A549 (cell line): Measurements from ENCODE around the gene PTGDS. TPM values are rescaled to one million over a fixed set of nuclear protein-coding genes. Genes with fewer than 3 reads are reported as not detected.

Experiments used
- ATAC-seq, 2 experiments: fragments of 200-7000 bp in 1 of 2; fragments of >200 bp in 1 of 2; cut with Nextera tagmentation in 1 of 2; cut with Tn5 transposase in 1 of 2; 3 replicates each; pipeline versions ENCODE4 v1.8.0 to v1.9.1; 2018 to 2020; ENCODE audit warnings: mild to moderate bottlenecking in 1 of 2, moderate library complexity in 1 of 2
- CTCF ChIA-PET: fragments of 300-600 bp; sonication (Branson Sonifier 250); formaldehyde crosslinking; extraction: SDS; loops from one replicate; lab custom pipeline; 2021; ENCODE audit warnings: antibody characterized with exemption, inconsistent platforms; lab: Yijun Ruan, JAX
- POLR2A ChIA-PET: fragments of 350-600 bp; formaldehyde crosslinking; extraction: SDS; loops from one replicate; lab custom pipeline; 2021; ENCODE audit warnings: antibody characterized with exemption, inconsistent platforms; lab: Yijun Ruan, JAX
- DNase-seq, 2 experiments: peaks; one replicate each; pipeline versions ENCODE4 v3.0.0 to v3.0.0-alpha.2; 2011 to 2016; ENCODE audit warnings: low read depth in 1 of 2, low spot score in 1 of 2
- FAIRE-seq: peaks from 2 replicates; lab custom pipeline; 2011; peaks lifted over from hg19 to GRCh38; lab: Jason Lieb, UNC
- H3K27ac ChIP-seq, 2 experiments: fragments of >200 bp; sonication (Bioruptor Twin); formaldehyde crosslinking; 3 replicates each; pipeline ENCODE4 v1.5.1; 2016 to 2017
- H3K4me1 ChIP-seq: fragments of >200 bp; sonication (Bioruptor Twin); formaldehyde crosslinking; 3 replicates; pipeline ENCODE4 v1.6.1; 2016
- H3K4me2 ChIP-seq: fragments of >200 bp; sonication (Bioruptor Twin); formaldehyde crosslinking; 3 replicates; pipeline ENCODE4 v1.6.1; 2016
- H3K4me3 ChIP-seq: fragments of >200 bp; sonication (Bioruptor Twin); formaldehyde crosslinking; 3 replicates; pipeline ENCODE4 v1.5.1; 2016
- H3K9me3 ChIP-seq: fragments of >200 bp; sonication (Bioruptor Twin); formaldehyde crosslinking; 3 replicates; pipeline ENCODE4 v1.6.1; 2016
- CBX8 ChIP-seq: fragments of 200-600 bp; sonication (generic); IDR thresholded peaks from 2 replicates; pipeline ENCODE4 v1.6.1; 2016
- CHD2 ChIP-seq: fragments of 150-350 bp; IDR thresholded peaks from 2 replicates; pipeline ENCODE4 v1.6.1; 2014; ENCODE audit warnings: low read length; ENCODE audit not compliant: partially characterized antibody
- CHD4 ChIP-seq: fragments of 200-600 bp; sonication (generic); IDR thresholded peaks from 2 replicates; pipeline ENCODE4 v1.6.1; 2016; ENCODE audit warnings: antibody characterized with exemption, mild to moderate bottlenecking, borderline replicate concordance
- EP300 ChIP-seq, 2 experiments: fragments of >200 bp; sonication (Bioruptor Twin); formaldehyde crosslinking; IDR thresholded peaks; 2 replicates in 1 of 2; 3 replicates in 1 of 2; pipeline ENCODE4 v1.6.1; 2016 to 2017
- FOSB ChIP-seq: fragments of 250-450 bp; sonication (Bioruptor Pico); IDR thresholded peaks from 2 replicates; pipeline ENCODE4 v1.5.0; 2020; ENCODE audit warnings: mild to moderate bottlenecking, moderate library complexity
- HDAC2 ChIP-seq: fragments of 200-600 bp; sonication (generic); IDR thresholded peaks from 2 replicates; pipeline ENCODE4 v1.6.1; 2016
- HEYL ChIP-seq: fragments of 250-450 bp; sonication (Bioruptor Pico); IDR thresholded peaks from 2 replicates; pipeline ENCODE4 v1.8.0; 2021; ENCODE audit warnings: mild to moderate bottlenecking, moderate library complexity
- HOXA7 ChIP-seq: fragments of 250-450 bp; sonication (Bioruptor Pico); IDR thresholded peaks from 2 replicates; pipeline ENCODE4 v1.5.0; 2020; ENCODE audit warnings: mild to moderate bottlenecking, moderate library complexity
- HOXB13 ChIP-seq: fragments of 250-450 bp; sonication (Bioruptor Pico); IDR thresholded peaks from 2 replicates; pipeline ENCODE4 v1.5.0; 2020; ENCODE audit warnings: low read depth, mild to moderate bottlenecking, moderate library complexity
- JUN ChIP-seq, 2 experiments: fragments of >200 bp; sonication (Bioruptor Twin); formaldehyde crosslinking; IDR thresholded peaks; 2 replicates in 1 of 2; 3 replicates in 1 of 2; pipeline ENCODE4 v1.6.1; 2016 to 2017
- KDM1A ChIP-seq: fragments of 200-600 bp; sonication (generic); IDR thresholded peaks from 2 replicates; pipeline ENCODE4 v1.6.1; 2016; ENCODE audit warnings: low read depth, mild to moderate bottlenecking
- KDM5A ChIP-seq: fragments of 200-600 bp; sonication (generic); IDR thresholded peaks from 2 replicates; pipeline ENCODE4 v1.6.1; 2016; ENCODE audit warnings: antibody characterized with exemption, mild to moderate bottlenecking
- MAFK ChIP-seq: fragments of 450-650 bp; IDR thresholded peaks from 2 replicates; pipeline ENCODE4 v1.6.1; 2014; ENCODE audit not compliant: partially characterized antibody
- MAZ ChIP-seq: fragments of 150-350 bp; IDR thresholded peaks from 2 replicates; pipeline ENCODE4 v1.6.1; 2014; ENCODE audit warnings: antibody characterized with exemption, low read depth, low read length, borderline replicate concordance
- MYC ChIP-seq: IDR thresholded peaks from 2 replicates; pipeline ENCODE4 v1.6.1; 2012; ENCODE audit warnings: mild to moderate bottlenecking, inconsistent platforms, low read length, improper control_type of control experiment, borderline replicate concordance
- NPAS2 ChIP-seq: fragments of 250-450 bp; sonication (Bioruptor Pico); IDR thresholded peaks from 2 replicates; pipeline ENCODE4 v1.8.0; 2022; ENCODE audit warnings: mild to moderate bottlenecking, moderate library complexity, borderline replicate concordance
- NR3C1 ChIP-seq: fragments of >200 bp; sonication (Bioruptor Twin); formaldehyde crosslinking; IDR thresholded peaks from 3 replicates; pipeline ENCODE4 v1.6.1; 2017
- PHF8 ChIP-seq: fragments of 200-600 bp; sonication (generic); IDR thresholded peaks from 2 replicates; pipeline ENCODE4 v1.6.1; 2016; ENCODE audit warnings: low read depth, mild to moderate bottlenecking, antibody characterized with exemption, moderate library complexity, borderline replicate concordance
- POLR2A ChIP-seq: IDR thresholded peaks from 2 replicates; pipeline ENCODE4 v1.6.1; 2012; ENCODE audit warnings: mild to moderate bottlenecking, low read length
- RARB ChIP-seq: fragments of 250-450 bp; sonication (Bioruptor Pico); IDR thresholded peaks from 2 replicates; pipeline ENCODE4 v1.8.0; 2021; ENCODE audit warnings: mild to moderate bottlenecking, moderate library complexity
- SMC3 ChIP-seq: fragments of >200 bp; sonication (Bioruptor Twin); formaldehyde crosslinking; IDR thresholded peaks from 3 replicates; pipeline ENCODE4 v1.6.1; 2018; ENCODE audit warnings: inconsistent platforms
- SREBF2 ChIP-seq: fragments of 450-650 bp; IDR thresholded peaks from 2 replicates; pipeline ENCODE4 v1.6.1; 2014; ENCODE audit warnings: mild to moderate bottlenecking, moderate library complexity
- TP53 ChIP-seq: fragments of 250-450 bp; sonication (Bioruptor Pico); IDR thresholded peaks from 2 replicates; pipeline ENCODE4 v1.5.0; 2021; ENCODE audit warnings: mild to moderate bottlenecking, moderate library complexity
- ZC3H11A ChIP-seq: fragments of 450-650 bp; IDR thresholded peaks from 2 replicates; pipeline ENCODE4 v1.6.1; 2014; ENCODE audit warnings: antibody characterized with exemption, mild to moderate bottlenecking
- ZFP36 ChIP-seq: fragments of 450-650 bp; IDR thresholded peaks from 2 replicates; pipeline ENCODE4 v1.6.1; 2014; ENCODE audit warnings: borderline replicate concordance; ENCODE audit not compliant: partially characterized antibody
- ZSCAN20 ChIP-seq: fragments of 250-450 bp; sonication (Bioruptor Pico); IDR thresholded peaks from 2 replicates; pipeline ENCODE4 v1.8.0; 2022; ENCODE audit warnings: mild to moderate bottlenecking, moderate library complexity
- WGBS: methylation state at CpG from one replicate; pipeline ENCODE4 v1.1.6; 2017; ENCODE audit errors: missing lambda C conversion rate; 5-methylcytosine and 5-hydroxymethylcytosine counted together
- polyA plus RNA-seq, 4 experiments: library from polyadenylated mRNA; depleted of rRNA in 3 of 4; stranded (reverse); fragments of >200 nt; fragmentation: RNase III in 1 of 4; extraction: RNeasy Plus Mini Kit Qiagen cat#74134 plus additional on column Dnase treatment in 1 of 4; gene quantifications; 2 replicates in 3 of 4; 3 replicates in 1 of 4; pipeline ENCODE4 v1.2.3, GENCODE V29; 2011 to 2017
- TF ChIP-seq, protein P1 (sequence below): fragments of 250-450 bp; sonication (Bioruptor Pico); IDR thresholded peaks from 2 replicates; pipeline ENCODE4 v1.5.0; 2021; ENCODE audit warnings: mild to moderate bottlenecking, moderate library complexity, borderline replicate concordance
- TF ChIP-seq, protein P2 (sequence below): IDR thresholded peaks from 2 replicates; pipeline ENCODE4 v1.6.1; 2012
- TF ChIP-seq, protein P3 (sequence below): fragments of >200 bp; sonication (Bioruptor Twin); formaldehyde crosslinking; IDR thresholded peaks from 2 replicates; pipeline ENCODE4 v1.6.1; 2016
- TF ChIP-seq, protein P4 (sequence below): IDR thresholded peaks from 2 replicates; pipeline ENCODE4 v1.6.1; 2012; ENCODE audit warnings: low read depth, borderline replicate concordance
- TF ChIP-seq, protein P5 (sequence below): fragments of >200 bp; sonication (Bioruptor Twin); formaldehyde crosslinking; IDR thresholded peaks from 3 replicates; pipeline ENCODE4 v1.6.1; 2016

Gene PTGDS
- polyA plus RNA-seq, 2 of the 4 experiments (the other 2 are of a cell fraction), result 0.26 to 0.31 TPM

DNA sequence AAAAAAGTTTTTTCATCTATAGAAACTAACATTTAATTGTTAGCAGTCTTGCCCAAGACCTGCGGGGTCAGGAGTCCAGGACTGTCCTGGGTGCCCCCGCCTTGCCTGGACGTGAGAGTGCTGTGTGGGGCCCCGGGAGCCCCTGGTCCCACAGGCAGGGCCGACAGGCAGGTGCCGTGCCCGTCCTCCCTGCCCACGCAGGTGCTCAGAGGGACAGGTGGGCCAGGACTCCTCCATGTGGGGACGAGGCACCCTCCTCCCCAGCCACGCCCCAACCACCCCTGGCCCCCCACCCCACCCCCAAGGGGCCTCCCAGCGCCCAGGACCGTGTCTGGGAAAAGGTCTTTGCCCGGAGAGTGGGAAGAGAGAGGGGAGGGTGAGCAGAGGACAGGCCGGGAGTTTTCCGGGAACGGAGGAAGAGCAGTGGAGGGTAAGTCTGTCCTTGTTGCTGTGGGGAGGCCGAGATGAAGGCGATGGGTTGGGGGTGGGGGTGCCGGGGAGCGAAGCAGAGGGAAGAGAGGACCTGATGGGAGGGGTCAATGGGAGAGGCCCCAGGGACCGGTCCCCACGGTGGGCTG is 28.0 kb upstream of the PTGDS start:
- no peaks in the 10 kb centered on the region for H3K9me3 ChIP-seq
- TF ChIP-seq POLR2A, result peak; percentile 20; the same call in 1 of the 2 replicates
- no peak for TF ChIP-seq MAZ
- TF ChIP-seq, all 56 proteins: peak for 1
- peak; percentile 12 to 30 for ATAC-seq
- H3K4me2 ChIP-seq, result peak overlapping the region; percentile 92
- ChIA-PET POLR2A (interaction anchor here (1.0 to 1.4 kb wide), 3 partner anchors 9 to 43 kb away, joined by 3 read pairs; partner anchors contain the start of gene PAXX), CTCF (interaction anchor here (1.0 to 11.3 kb wide), 4 partner anchors 10 to 105 kb away, joined by 3 to 282 read pairs (median 8); partner anchors contain the start of genes ABCA2 and FUT7)
- H3K27ac ChIP-seq, result peak overlapping the region; percentile 94 to 98
- WGBS, result 19% methylated on average over 11 of the region's 22 CpGs
- no peak for DNase-seq
- no peak for FAIRE-seq
- peak overlapping the region; percentile 60 for H3K4me3 ChIP-seq
- H3K4me1 ChIP-seq, result peaks cover 36% of the 10 kb centered on the region

DNA sequence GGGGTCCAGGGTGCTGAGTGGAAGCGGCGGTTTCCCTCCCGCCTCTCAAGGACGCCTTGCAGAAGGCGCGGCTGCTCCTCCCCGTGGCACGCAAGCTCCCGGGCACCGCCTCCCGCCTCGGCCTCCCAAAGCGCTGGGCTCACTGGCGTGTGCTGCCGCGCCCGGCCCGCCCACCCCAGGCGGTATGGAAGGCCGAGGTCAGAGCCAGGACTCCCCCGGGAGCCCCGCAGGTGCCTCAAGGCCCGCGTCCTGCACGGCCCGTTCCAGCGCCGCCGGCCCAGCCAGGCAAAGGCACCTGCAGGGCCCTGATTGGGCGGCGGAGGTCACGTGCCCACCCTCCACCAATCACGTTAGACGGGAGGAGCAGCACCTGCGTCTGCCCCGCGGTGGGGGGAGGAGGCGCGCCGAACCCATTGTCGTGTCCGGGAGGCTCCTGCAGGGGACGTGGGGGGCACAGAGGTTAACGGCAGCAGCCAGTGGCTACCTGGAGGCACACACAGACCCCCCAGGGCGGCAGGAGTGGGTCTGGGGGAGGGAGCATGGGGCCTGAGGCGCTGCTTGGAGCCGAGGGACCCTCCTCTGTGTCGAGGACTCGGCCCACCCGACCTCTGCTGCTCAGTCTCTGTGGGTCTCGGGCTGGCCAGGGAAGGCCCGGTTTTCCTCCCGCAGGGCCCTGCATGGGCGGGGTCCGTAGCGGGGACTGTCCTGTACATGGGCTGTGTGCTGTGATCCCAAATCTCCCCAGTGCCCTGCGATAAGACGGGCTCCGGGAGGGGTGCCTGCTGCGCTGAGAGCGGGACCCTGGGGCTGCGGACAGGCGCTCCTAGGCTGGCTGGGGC is 27.3 kb upstream of the PTGDS start:
- WGBS, result 15% methylated on average over 14 of the region's 63 CpGs
- CTCF ChIA-PET, result interaction anchor here (1.0 to 11.3 kb wide), 3 partner anchors 50 to 106 kb away, joined by 3 to 282 read pairs (median 4); partner anchors contain the start of genes ABCA2 and FUT7
- H3K4me3 ChIP-seq, result peak overlapping the region; percentile 60
- peaks cover 32% of the 10 kb centered on the region for H3K4me1 ChIP-seq
- POLR2A ChIA-PET, result interaction anchor here (0.5 to 1.4 kb wide), 4 partner anchors 8 to 231 kb away, joined by 3 read pairs; partner anchors contain the start of gene PAXX
- DNase-seq (peak; percentile 96 to 99), FAIRE-seq (peak; percentile 88), ATAC-seq (peak; percentile 71 to 87)
- H3K27ac ChIP-seq, result peak overlapping the region; percentile 94 to 98
- H3K4me2 ChIP-seq, result peak overlapping the region; percentile 92
- no peaks in the 10 kb centered on the region for H3K9me3 ChIP-seq
- TF ChIP-seq HOXB13 (CRISPR knock-in tag), result no peak
- no peak for TF ChIP-seq CHD4
- TF ChIP-seq SMC3, result no peak
- TF ChIP-seq MYC, result no peak
- no peak for TF ChIP-seq NPAS2 (CRISPR knock-in tag)
- no peak for TF ChIP-seq ZC3H11A
- TF ChIP-seq NR3C1, result no peak
- TF ChIP-seq HDAC2, result no peak
- TF ChIP-seq KDM1A, result no peak
- TF ChIP-seq HOXA7 (CRISPR knock-in tag), result no peak
- TF ChIP-seq POLR2A, result peak; percentile 76
- TF ChIP-seq, protein P1, sequence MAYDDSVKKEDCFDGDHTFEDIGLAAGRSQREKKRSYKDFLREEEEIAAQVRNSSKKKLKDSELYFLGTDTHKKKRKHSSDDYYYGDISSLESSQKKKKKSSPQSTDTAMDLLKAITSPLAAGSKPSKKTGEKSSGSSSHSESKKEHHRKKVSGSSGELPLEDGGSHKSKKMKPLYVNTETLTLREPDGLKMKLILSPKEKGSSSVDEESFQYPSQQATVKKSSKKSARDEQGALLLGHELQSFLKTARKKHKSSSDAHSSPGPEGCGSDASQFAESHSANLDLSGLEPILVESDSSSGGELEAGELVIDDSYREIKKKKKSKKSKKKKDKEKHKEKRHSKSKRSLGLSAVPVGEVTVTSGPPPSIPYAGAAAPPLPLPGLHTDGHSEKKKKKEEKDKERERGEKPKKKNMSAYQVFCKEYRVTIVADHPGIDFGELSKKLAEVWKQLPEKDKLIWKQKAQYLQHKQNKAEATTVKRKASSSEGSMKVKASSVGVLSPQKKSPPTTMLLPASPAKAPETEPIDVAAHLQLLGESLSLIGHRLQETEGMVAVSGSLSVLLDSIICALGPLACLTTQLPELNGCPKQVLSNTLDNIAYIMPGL, result no peak
- TF ChIP-seq RARB (CRISPR knock-in tag), result no peak
- 0 out of 2 replicates have a peak, but pooled peaks have one; percentile 9 for TF ChIP-seq PHF8
- TF ChIP-seq TP53 (CRISPR knock-in tag), result no peak
- TF ChIP-seq, protein P2, sequence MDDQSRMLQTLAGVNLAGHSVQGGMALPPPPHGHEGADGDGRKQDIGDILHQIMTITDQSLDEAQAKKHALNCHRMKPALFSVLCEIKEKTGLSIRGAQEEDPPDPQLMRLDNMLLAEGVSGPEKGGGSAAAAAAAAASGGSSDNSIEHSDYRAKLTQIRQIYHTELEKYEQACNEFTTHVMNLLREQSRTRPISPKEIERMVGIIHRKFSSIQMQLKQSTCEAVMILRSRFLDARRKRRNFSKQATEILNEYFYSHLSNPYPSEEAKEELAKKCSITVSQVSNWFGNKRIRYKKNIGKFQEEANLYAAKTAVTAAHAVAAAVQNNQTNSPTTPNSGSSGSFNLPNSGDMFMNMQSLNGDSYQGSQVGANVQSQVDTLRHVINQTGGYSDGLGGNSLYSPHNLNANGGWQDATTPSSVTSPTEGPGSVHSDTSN, result no peak
- TF ChIP-seq MAFK, result no peak
- TF ChIP-seq FOSB, result no peak
- no peak for TF ChIP-seq KDM5A
- TF ChIP-seq, protein P3, sequence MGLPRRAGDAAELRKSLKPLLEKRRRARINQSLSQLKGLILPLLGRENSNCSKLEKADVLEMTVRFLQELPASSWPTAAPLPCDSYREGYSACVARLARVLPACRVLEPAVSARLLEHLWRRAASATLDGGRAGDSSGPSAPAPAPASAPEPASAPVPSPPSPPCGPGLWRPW, result no peak
- TF ChIP-seq CHD2, result no peak
- no peak for TF ChIP-seq MAZ
- TF ChIP-seq, protein P4, sequence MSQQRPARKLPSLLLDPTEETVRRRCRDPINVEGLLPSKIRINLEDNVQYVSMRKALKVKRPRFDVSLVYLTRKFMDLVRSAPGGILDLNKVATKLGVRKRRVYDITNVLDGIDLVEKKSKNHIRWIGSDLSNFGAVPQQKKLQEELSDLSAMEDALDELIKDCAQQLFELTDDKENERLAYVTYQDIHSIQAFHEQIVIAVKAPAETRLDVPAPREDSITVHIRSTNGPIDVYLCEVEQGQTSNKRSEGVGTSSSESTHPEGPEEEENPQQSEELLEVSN, result 0 out of 2 replicates have a peak, but pooled peaks have one; percentile 19
- TF ChIP-seq HEYL (CRISPR knock-in tag), result no peak
- TF ChIP-seq CBX8, result no peak
- no peak for TF ChIP-seq ZFP36
- TF ChIP-seq ZSCAN20 (CRISPR knock-in tag), result no peak
- TF ChIP-seq EP300 (IDR thresholded peaks at IDR 0.05), result no peak
- TF ChIP-seq SREBF2, result no peak
- TF ChIP-seq, protein P5, sequence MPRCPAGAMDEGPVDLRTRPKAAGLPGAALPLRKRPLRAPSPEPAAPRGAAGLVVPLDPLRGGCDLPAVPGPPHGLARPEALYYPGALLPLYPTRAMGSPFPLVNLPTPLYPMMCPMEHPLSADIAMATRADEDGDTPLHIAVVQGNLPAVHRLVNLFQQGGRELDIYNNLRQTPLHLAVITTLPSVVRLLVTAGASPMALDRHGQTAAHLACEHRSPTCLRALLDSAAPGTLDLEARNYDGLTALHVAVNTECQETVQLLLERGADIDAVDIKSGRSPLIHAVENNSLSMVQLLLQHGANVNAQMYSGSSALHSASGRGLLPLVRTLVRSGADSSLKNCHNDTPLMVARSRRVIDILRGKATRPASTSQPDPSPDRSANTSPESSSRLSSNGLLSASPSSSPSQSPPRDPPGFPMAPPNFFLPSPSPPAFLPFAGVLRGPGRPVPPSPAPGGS, result peak; percentile 73; the same call in 2 of the 3 replicates
- peak in 1 of 2 experiments; percentile 84; a peak in 3 of 5 replicates for TF ChIP-seq JUN (IDR thresholded peaks at IDR 0.05)
